ENCODE results near the gene NPY. TPM values are rescaled to one million over a fixed set of nuclear protein-coding genes. Genes with fewer than 3 reads are reported as not detected.
A peak's percentile ranks its signal among the peaks of the same experiment; 100 is the strongest.

Gene NPY
- total and polyA plus RNA-seq, 10 of the 15 experiments (the other 5 are each of a cell fraction or from before 2014, with no cell fraction given) = not detected

- Histone ChIP-seq H3K9me3 (replicated peaks; ENCODE audit: control insufficient read depth, insufficient read depth, low read length) (no peaks in the 10 kb centered on the region; the same call in 1 of the 3 replicates), H3K4me3 (no peak overlapping the region), H3K27ac (ENCODE audit: control insufficient read depth, insufficient read depth) (no peak overlapping the region), H4K20me1 (ENCODE audit: control insufficient read depth, insufficient read depth) (no peaks in the 10 kb centered on the region), H3K9ac (ENCODE audit: control insufficient read depth, insufficient read depth, low read length) (no peak overlapping the region), H3K27me3 (replicated peaks in 1 of 2; ENCODE audit: control insufficient read depth in 2 of 2, insufficient read depth in 2 of 2, low read length in 1 of 2) (no peaks in the 10 kb centered on the region), H3K4me2 (ENCODE audit: control insufficient read depth, insufficient read depth) (no peak overlapping the region), H3K36me3 (ENCODE audit: control insufficient read depth in 2 of 2, insufficient read depth in 2 of 2, low read length in 1 of 2) (no peaks in the 10 kb centered on the region), H3K4me1 (ENCODE audit: control insufficient read depth, insufficient read depth, low read length) (peaks cover 11% of the 10 kb centered on the region), H2AFZ (ENCODE audit: control insufficient read depth, low read depth, low read length) (no peak overlapping the region), H3K79me2 (ENCODE audit: control insufficient read depth, insufficient read depth, low read length) (no peaks in the 10 kb centered on the region)
- in situ Hi-C loops (cut with MboI) = no loop called here
- ChIA-PET RAD21 (ENCODE audit: unreplicated experiment) (interaction anchor here (1.7 kb wide), 1 partner anchor 58 kb away, joined by 5 read pairs; no protein-coding TSS in a partner anchor), CTCF (interaction anchor here (0.8 to 3.0 kb wide), 2 partner anchors 58 to 337 kb away, joined by 3 to 11 read pairs; no protein-coding TSS in a partner anchor), POLR2A (no interaction called here), SMC1A (ENCODE audit: uncharacterized antibody, unreplicated experiment) (interaction anchor here (0.6 to 1.7 kb wide), 5 partner anchors 34 to 302 kb away, joined by 3 to 7 read pairs (median 3); no protein-coding TSS in a partner anchor)
- no peak for DNase-seq (ENCODE audit: low read depth, low spot score)
- ATAC-seq = no peak
- 72% methylated on average over 3 of the region's 3 CpGs for WGBS (ENCODE audit: insufficient coverage, insufficient replicate concordance, low lambda C conversion rate, missing lambda C conversion rate)
- intact Hi-C loops (cut with micrococcal nuclease; ENCODE audit: unreplicated experiment) = no loop called here
- no peak for FAIRE-seq
- TF ChIP-seq ZNF24 (IDR thresholded peaks at IDR 0.05) (no peak), HDAC2 (IDR thresholded peaks at IDR 0.05) (no peak), CBFB (IDR thresholded peaks at IDR 0.05; ENCODE audit: low read depth) (no peak)
- BruUV-seq (replicated peaks) = no TSS peak
Measured at GRCh38 chr7:24323961-24324480, 40.0 kb downstream of the NPY start.

- H3K4me1 ChIP-seq (ENCODE audit: control insufficient read depth, insufficient read depth, low read length) = peaks cover 11% of the 10 kb centered on the region
- H3K4me3 ChIP-seq = peak overlapping the region; percentile 45
- peak overlapping the region; percentile 83 for H3K27ac ChIP-seq (ENCODE audit: control insufficient read depth, insufficient read depth)
- no TSS peak for BruUV-seq (replicated peaks)
- 0% methylated on average over 5 of the region's 5 CpGs for WGBS (ENCODE audit: insufficient coverage, insufficient replicate concordance, low lambda C conversion rate, missing lambda C conversion rate)
- H3K4me2 ChIP-seq (ENCODE audit: control insufficient read depth, insufficient read depth) = peak overlapping the region; percentile 63
- no peaks in the 10 kb centered on the region for H3K27me3 ChIP-seq (replicated peaks in 1 of 2; ENCODE audit: control insufficient read depth in 2 of 2, insufficient read depth in 2 of 2, low read length in 1 of 2)
- ChIA-PET SMC1A (ENCODE audit: uncharacterized antibody, unreplicated experiment) (interaction anchor here (1.7 to 2.5 kb wide), 2 partner anchors 10 to 56 kb away, joined by 5 to 10 read pairs; no protein-coding TSS in a partner anchor), RAD21 (ENCODE audit: unreplicated experiment) (interaction anchor here (1.6 to 1.7 kb wide), 2 partner anchors 32 to 56 kb away, joined by 4 to 5 read pairs; no protein-coding TSS in a partner anchor), CTCF (interaction anchor here (0.9 to 3.0 kb wide), 4 partner anchors 16 to 56 kb away, joined by 3 to 11 read pairs (median 4); no protein-coding TSS in a partner anchor), POLR2A (interaction anchor here (0.9 kb wide), 1 partner anchor 248 kb away, joined by 3 read pairs; no protein-coding TSS in a partner anchor)
- intact Hi-C loops (cut with micrococcal nuclease; ENCODE audit: unreplicated experiment) (no loop called here), in situ Hi-C loops (cut with MboI) (no loop called here)
- peak; percentile 75 for DNase-seq (ENCODE audit: low read depth, low spot score)
- H3K9ac ChIP-seq (ENCODE audit: control insufficient read depth, insufficient read depth, low read length) = 0 out of 2 replicates have a peak overlapping the region, but pooled peaks have one; percentile 13
- H2AFZ ChIP-seq (ENCODE audit: control insufficient read depth, low read depth, low read length) = peak overlapping the region; percentile 89
- peak; percentile 98 for FAIRE-seq
- no peaks in the 10 kb centered on the region; the same call in 1 of the 3 replicates for H3K9me3 ChIP-seq (replicated peaks; ENCODE audit: control insufficient read depth, insufficient read depth, low read length)
- H4K20me1 ChIP-seq (ENCODE audit: control insufficient read depth, insufficient read depth) = no peaks in the 10 kb centered on the region
- ATAC-seq = peak; percentile 95
- H3K36me3 ChIP-seq (ENCODE audit: control insufficient read depth in 2 of 2, insufficient read depth in 2 of 2, low read length in 1 of 2) = no peaks in the 10 kb centered on the region
- H3K79me2 ChIP-seq (ENCODE audit: control insufficient read depth, insufficient read depth, low read length) = no peaks in the 10 kb centered on the region
- TF ChIP-seq PBX3 (IDR thresholded peaks at IDR 0.05; ENCODE audit: insufficient replicate concordance, low read depth, low read length) (no peak), IRF5 (IDR thresholded peaks at IDR 0.05; ENCODE audit: borderline replicate concordance) (no peak), TCF12 (IDR thresholded peaks at IDR 0.05; ENCODE audit: low read depth, low read length) (no peak), ZNF622 (IDR thresholded peaks at IDR 0.05) (no peak), NRF1 (conservative IDR thresholded peaks at IDR 0.05; ENCODE audit: low read depth, low read length) (no peak), BCL3 (IDR thresholded peaks at IDR 0.05; ENCODE audit: borderline replicate concordance, insufficient read depth, low read depth, low read length, poor library complexity, severe bottlenecking) (no peak), ATF3 (IDR thresholded peaks at IDR 0.05; ENCODE audit: borderline replicate concordance, extremely low read depth, low read depth, low read length) (no peak)
Measured at GRCh38 chr7:24325708-24326107, 41.7 kb downstream of the NPY start.

All from GM12878 (cell line).